Stimulated activated CD4-positive, alpha-beta T cell treated with anti-CD3 and anti-CD28 coated beads, Interleukin-12 subunit alpha, Interleukin-12 subunit beta, amount 100 ng/mL, for 4 hours (primary cell): ENCODE measurements around the gene RPS25.
A peak's percentile ranks its signal among the peaks of the same experiment; 100 is the strongest.
"Not testable (repeated sequence)": the region's sequence is repeated elsewhere in the genome, so short reads cannot be mapped to it uniquely, and the experiment has no call there.

ENCODE experiments used
- DNase-seq: peaks from one replicate; pipeline ENCODE4 v3.0.0-alpha.2; 2020

RPS25 gene

DNA sequence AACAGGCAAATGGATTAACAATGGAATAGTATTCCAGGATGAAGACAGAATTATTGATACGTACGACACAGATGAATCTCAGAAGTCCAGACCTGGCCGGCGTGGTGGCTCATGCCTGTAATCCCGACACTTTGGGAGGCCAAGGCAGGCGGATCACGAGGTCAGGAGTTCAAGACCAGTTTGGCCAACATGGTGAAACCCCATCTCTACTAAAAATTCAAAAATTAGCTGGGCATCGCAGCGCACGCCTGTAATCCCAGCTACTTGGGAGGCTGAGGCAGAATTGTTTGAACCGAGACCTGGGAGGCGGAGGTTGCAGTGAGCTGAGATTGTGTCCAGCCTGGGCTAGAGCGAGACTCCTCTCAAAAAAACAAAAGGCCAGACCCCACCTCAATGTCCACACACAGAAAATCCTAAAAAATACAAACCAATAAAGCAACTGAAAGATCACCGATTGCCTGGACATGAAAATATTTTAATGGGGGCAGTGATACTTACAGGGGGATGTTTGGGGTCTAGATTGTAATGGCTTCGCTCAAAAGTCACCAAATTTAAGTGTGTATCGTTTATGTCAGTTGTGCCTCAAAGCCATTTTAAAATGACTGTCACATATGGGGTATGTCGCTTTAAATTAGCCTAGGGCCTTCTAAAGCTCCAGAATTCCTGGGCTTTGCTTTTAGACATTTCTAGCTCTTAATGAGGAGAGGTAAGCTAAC, 3.8 kb downstream of the RPS25 start:
- DNase-seq, result no peak

DNA sequence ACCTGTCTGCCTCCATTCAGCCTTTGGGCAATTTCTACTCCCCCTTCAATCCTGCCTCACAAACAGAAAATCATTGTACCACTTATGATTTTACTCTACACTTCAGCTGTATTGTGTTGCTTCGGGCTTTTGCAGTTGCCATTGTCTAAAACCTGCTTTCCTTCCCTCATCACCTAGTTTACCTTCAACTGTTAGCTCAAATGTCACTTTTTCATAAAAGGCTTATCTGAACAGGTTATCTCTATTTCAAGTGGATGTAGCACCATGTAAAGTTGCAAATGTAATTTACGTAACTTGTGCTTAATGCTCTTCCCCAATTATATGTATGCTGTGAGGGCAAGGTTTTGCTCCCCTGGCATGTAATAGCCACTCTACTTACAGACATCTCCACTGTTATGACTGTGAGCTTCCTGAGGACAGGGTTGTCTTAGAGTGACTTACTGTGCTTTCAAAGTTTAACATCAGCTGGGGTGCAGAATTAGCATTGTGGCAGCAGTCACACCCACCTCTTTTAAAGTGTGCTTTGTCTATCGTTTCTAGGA, 5.4 kb downstream of the RPS25 start:
- DNase-seq, result no peak

DNA sequence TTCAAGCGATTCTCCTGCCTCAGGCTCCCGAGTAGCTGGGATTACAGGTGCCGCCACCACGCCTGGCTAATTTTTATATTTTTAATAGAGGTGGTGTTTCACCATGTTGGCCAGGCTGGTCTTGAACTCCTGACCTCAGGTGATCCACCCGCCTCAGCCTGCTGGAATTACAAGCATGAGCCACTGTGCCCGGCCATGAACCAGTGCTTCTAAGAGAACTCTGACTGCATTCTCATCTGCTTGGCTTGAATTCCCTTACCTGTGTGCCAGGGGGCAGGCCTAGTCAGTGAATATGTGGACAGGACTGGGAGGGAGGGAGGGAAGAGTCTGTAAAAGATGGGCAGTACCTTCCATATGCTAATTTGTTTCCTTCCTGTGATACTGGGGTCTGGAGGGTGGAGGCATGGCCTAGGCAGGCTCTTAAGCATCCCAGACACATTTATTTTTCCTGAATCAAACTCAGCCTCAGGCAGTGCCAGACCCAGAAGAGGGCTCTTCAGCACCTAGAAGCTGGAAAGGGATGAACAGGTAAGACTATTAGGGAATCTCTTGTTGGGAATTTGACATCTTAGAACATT, 6.6 kb downstream of the RPS25 start:
- DNase-seq, result no peak

DNA sequence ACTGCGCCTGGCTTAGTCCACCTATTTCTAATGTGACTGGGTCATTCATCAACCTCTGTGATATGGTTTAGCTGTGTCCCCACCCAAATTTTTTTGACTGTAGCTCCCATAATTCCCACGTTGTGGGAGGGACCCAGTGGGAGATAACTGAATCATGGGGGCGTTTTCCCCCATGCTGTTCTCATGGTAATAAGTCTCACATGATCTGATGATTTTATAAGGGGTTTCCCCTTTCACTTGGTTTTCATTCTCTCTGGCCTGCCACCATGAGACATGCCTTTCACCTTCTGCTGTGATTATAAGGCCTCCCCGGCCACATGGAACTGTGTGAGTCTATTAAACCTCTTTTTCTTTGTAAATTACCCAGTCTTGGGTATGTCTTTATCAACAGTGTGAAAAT, 11.5 kb downstream of the RPS25 start:
- no peak for DNase-seq

DNA sequence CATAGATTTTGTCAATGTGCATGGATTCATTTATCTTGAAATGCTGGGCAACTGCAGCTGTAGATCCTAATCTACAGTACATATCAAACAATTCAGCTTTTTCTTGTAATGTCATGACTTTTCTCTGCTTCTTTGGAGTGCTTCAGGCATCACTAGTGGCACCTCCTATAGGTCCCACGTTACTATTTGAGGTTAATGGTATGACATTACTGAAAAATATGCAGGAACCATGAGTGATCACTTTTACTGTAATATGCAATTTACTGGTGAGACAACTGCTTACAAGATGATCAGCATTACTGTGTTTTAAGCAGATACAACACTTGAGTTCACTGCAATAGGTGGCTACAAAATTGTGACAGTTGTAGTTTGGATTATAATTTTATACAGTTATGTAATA, 17.2 kb downstream of the RPS25 start:
- no peak for DNase-seq

DNA sequence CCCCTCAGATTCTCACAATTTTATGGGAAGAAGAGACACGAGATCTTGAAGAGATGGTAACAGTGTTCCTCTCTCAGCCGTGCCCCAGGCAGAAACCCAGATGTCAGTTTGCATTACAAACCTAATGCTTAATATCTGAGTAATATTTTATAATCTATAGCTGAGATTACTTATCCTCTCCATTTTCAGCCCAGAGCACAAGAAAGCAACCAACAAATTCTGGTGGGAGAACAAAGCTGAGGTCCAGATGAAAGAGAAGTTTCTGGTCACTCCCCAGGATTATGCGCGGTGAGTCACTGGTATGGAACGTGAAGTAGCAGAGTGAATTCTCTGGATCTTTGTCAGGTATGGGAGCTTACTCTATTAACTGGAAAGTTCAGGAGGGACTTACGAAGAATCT, 19.3 kb downstream of the RPS25 start:
- DNase-seq, result no peak

DNA sequence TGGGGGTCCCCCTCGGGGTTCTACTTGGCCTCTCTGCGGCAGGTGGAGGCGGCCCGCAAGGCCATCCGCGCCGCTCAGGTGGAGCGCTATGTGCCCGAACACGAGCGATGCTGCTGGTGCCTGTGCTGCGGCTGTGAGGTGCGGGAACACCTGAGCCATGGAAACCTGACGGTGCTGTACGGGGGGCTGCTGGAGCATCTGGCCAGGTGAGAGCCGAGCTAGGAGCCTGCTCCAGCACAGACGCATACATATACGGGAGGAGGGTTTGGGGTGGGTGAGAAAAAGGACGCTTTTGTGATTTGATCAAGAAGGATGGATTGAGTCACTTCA, 19.8 kb downstream of the RPS25 start:
- no peak for DNase-seq

DNA sequence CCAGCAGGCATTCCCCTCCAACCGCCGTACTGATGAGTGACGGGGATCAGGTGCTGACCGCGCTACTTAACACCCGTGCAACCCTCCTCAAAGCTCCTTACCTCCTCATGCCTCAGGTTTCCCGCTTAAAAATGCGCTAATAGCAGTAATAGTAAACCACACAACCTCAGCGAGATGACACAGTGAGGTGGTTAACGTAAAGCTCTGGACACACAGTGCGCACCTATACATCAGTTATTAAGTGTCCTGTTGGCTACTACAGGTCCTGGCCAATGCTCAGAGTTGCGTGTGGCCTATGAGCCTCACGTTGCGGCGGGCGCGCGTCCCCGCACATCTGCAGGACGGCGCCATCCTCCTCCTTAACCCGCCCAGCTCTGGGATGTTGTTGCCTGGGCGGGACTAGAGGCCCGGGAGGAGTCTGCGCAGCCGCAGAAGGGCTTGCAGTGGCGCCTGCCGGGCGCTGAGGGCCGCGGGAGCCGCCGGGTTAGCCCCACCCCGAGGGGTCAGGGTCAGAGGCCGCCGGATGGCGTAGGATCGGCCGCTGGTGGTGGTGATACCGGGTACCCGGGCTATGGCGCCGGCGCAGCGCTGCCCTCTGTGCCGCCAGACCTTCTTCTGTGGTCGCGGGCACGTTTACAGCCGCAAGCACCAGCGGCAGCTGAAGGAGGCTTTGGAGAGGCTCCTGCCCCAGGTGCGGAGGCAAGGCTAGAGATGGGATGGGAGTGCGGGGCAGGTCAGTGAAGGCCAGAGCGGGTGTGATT, 20.3 kb downstream of the RPS25 start, which contains the start of gene CENATAC:
Gene CENATAC (plus strand): TSS at position 512 of the 761 bp plus-strand sequence. CDS start 60 bp downstream, at position 572.
- peak; percentile 96 for DNase-seq

DNA sequence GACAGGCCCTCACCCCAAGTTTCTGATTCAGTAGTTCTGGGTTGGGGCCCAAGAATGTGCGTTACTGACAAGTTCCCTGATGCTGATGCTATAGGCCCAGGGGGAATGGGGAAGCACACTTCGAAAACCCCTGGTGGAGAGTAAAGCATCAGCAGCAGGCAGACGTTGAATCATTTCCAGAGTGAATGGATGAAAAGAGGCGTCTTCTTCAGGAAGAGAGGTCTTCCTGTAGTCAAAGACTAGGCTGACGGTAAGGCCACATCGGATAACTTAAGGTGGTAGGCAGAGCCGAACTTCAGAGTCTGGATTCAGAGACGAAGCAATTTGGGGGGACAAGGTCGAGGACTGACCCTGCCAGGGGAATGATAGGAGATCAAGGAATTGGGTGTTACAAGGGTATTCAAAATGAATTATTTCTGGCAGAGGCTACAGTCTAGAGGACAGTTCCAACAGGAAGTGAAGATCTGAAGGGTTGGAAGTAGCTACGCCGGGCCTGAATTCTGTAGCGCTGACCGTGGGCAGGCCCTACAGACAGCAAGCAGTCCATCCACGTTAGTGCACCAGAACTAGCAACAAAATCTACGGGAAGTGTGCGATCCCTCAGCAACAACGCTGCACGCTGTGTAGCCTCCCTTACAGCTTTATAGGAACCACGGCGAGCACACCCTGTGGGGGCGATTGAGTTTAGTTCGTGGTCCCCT, 21.1 kb downstream of the RPS25 start:
- peak; percentile 21 for DNase-seq

DNA sequence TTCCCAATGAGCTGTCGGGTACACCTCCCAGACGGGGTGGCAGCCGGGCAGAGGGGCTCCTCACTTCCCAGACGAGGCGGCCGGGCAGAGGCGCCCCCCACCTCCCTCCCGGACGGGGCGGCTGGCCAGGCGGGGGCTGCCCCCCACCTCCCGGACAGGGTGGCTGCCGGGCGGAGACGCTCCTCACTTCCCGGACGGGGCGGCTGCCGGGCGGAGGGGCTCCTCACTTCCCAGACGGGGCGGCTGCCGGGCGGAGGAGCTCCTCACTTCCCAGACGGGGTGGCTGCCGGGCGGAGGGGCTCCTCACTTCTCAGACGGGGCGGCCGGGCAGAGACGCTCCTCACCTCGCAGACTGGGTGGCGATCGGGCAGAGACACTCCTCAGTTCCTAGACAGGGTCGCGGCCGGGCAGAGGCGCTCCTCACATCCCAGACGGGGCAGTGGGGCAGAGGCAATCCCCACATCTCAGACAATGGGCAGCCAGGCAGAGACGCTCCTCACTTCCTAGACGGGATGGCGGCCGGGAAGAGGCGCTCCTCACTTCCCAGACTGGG, 26.6 kb downstream of the RPS25 start:
- DNase-seq, result not testable (repeated sequence)

DNA sequence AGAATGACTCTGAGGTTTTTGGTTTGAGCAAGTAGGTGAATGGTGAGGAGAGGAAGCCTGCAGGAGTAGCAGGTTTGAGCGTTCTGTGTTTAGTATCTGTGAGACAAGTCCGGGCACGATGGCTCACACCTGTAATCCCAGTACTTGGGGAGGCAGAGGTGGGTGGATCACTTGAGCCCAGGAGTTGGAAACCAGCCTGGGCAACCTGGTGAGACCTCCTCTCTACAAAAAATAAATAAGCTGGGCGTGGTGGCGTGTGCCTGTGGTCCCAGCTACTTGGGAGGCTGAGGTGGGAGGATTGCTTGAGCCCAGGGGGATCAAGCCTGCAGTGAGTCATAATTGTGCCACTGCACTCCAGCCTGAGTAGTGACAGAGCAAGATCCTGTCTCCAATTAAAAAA, 29.9 kb downstream of the RPS25 start:
- no peak for DNase-seq

DNA sequence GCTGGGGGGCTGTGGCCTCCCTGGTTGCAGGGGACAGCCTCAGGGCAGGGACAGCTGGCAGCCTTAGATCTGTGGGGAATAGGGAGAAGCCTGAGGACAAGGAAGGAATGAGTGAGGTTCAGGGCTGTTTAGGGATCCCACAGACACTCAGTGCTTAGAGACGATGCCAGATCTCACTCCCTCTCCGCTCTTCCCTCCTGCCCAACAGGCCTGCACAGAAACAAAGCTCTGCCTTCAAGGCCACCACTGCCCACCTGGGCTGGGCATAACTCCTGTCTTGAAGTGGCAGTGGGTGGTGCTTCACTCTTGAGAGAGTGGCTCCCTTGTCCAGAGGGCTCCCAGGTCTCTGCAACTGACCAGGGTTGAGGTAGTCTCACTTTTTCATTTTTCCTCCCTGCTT, 33.3 kb downstream of the RPS25 start:
- DNase-seq, result no peak

DNA sequence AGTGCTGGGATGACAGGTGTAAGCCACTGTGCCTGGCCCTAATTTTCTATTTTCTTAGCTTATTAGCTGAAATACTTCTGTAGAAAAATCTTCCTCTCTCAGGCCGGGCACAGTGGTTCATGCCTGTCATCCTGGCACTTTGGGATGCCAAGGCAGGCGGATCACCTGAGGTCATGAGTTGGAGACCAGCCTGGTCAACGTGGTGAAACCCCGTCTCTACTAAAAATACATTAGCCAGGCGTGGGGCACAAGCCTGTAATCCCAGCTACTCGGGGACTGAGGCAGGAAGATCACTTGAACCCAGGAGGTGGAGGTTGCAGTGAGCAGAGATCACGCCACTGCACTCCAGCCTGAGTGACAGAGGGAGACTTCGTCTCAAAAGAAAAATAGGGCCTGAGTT, 33.8 kb downstream of the RPS25 start:
- DNase-seq, result not testable (repeated sequence)

DNA sequence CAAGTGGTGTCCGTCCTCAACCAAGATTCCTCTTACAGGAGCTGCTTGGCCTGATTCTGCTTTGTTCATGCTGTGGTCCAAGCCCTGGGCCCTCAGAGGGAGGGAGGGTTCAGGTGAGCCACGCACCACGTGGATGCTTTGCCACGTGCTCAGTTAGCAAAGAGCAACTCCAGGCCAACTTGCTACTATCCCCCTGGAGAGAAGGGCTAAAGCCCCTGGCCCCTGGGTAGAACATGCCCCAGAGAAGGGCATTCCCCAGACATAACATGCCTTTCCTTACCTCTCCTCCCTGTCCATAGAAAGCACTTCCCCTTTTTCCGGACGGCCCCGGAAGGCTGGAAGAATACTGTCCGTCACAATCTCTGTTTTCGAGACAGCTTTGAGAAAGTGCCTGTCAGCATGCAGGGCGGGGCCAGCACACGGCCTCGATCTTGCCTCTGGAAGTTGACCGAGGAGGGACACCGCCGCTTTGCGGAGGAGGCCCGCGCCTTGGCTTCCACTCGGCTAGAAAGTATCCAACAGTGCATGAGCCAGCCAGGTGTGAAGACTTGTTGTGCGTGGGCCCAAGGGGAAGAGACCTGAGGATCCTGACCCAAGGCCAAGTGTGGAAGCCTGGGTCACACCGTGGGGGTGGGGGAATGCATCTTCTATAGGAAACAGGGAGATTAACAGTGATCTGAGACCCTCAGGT, 37.8 kb downstream of the RPS25 start:
- no peak for DNase-seq

DNA sequence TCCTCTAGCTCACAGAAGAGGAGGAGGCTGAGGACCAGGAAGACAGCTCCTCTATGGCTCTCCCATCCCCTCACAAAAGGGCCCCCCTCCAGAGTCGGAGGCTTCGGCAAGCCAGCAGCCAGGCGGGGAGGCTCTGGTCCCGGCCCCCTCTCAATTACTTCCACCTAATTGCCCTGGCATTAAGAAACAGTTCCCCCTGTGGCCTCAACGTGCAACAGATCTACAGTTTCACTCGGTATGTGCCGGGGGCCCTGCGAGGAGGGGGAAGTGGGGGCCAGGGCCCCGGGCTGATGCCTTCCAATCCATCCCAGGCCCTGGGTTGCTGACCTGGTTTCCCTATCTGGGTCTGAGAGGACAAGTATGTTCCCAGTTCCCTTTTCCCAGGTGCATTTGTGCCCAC, 38.7 kb downstream of the RPS25 start:
- no peak for DNase-seq

DNA sequence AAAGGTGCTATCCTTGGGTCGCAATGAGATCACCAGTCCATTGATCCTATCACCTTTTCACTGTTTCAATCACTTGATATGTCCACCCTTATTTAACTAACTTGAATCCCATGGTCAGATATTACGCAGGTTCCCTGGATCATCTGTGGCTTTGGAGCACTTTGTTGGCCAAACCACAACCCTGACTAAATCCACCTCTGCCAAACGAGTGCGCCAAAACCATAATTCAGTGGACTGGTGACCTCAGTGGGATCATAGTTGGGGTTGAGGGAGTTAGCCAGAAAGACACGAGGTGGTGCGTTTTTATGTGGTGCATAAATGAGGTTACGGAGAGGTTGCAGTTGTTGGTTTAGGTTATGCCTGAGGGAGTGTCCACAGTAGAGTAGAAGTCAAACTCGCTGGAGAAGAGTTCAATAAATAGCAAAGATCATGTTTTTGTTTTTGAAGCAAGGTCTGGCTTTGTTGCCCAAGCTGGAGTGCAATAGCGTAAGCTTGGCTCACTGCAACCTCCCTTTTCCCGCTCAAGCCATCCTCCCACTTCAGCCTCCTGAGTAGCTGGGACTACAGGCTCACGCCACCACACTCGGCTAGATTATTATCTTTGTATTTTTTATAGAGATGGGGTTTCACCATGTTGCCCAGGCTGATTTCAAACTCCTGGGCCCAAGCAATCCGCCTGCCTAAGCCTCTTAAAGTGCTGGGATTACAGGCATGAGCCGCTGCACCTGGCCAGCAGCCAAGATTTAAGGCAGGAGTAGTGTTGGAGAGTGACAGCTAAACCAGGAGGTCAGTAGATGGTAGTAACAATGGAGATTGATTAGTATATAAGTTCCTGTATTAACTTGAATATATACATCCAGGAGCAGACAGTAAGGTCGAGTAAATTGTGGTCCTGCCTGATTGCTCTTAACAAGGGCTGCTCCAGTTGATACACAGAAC, 42.1 kb downstream of the RPS25 start:
- DNase-seq, result no peak

DNA sequence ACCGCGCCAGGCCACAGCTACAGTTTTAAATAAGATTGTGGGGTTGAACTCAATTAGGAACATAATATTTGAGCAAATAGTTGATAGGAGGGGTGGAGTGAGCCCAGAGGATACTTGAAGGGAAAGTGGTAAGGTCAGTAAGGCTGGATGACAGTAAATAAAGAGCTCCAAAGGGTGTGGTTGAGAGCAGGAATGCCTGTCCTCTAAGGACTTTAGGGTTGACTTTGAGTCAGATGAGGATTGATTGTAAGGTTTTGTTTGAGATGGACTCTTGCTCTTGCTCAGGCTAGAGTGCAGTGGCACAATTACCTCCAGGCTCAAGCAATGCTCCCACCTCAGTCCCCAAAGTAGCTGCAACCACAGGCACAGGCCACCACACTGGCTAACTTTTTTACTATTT, 44.2 kb downstream of the RPS25 start:
- no peak for DNase-seq

DNA sequence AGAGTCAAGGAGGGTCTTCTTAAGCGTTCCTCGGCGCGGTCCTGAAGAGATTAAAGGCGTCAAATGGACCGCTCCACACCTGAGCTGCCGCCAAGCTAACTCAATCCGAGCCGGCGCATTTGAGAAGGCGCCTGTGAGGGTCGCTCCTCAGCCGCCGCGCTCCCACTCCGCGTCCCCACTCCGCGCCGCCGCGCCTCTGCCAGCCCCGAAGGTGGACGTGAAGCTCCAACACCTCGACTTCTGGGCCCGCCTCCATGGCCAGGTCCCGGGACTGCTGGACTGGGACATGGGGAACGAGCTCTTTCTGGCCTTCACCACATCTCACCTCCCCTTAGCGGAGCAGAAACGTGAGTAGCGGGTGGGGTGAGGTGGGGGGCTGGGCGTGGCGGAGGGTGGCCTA, 46.5 kb downstream of the RPS25 start, which contains the start of gene FOXR1:
Gene FOXR1 (plus strand): TSS at position 116 of the 400 bp plus-strand sequence. CDS start 171 bp downstream, at position 287.
- DNase-seq, result no peak

DNA sequence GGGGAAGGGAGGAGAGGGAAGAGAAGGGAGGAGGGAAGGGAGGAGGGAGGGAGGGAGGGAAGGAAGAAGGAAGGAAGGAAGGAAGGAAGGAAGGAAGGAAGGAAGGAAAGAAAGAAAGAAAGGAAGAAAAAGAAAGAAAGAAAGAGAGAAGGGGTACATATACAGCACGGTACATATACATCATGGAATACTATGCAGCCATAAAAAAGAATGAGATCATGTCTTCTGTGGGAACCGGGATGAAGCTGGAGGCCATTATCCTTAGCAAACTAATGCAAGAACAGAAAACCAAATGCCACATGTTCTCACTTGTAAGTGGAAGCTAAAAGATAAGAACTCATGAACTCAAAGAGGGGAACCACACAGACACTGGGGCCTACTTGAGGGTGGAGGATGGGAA, 48.6 kb downstream of the RPS25 start:
- DNase-seq, result not testable (repeated sequence)
